HepG2 (cell line): Measurements from ENCODE around the gene PYGL. TPM values are rescaled to one million over a fixed set of nuclear protein-coding genes. Genes with fewer than 3 reads are reported as not detected.

ENCODE experiments used
- ATAC-seq: fragments of 200-7000 bp; cut with Tn5 transposase; 3 replicates; pipeline ENCODE4 v1.9.1; 2020; ENCODE audit warnings: mild to moderate bottlenecking, moderate library complexity
- BruUV-seq: library from RNA; stranded (reverse); fragments of 400-500 nt; replicated peaks from 2 replicates; lab custom pipeline; 2021; lab: Mats Ljungman, UMichigan
- CTCF ChIA-PET: fragments of 300-600 bp; formaldehyde crosslinking; extraction: SDS; loops from one replicate; lab custom pipeline; 2021; ENCODE audit warnings: low total read pairs, inconsistent platforms, low intra/inter-chr PET ratio; lab: Yijun Ruan, JAX
- POLR2A ChIA-PET: fragments of 350-600 bp; sonication (Branson Sonifier 250); formaldehyde crosslinking; loops from one replicate; lab custom pipeline; 2020; ENCODE audit warnings: antibody characterized with exemption, inconsistent platforms; lab: Yijun Ruan, JAX
- DNase-seq: peaks from one replicate; pipeline ENCODE4 v3.0.0-alpha.2; 2015; ENCODE audit warnings: low spot score
- FAIRE-seq: peaks from 3 replicates; lab custom pipeline; 2011; peaks lifted over from hg19 to GRCh38; lab: Jason Lieb, UNC
- H2AFZ ChIP-seq: one replicate; pipeline ENCODE4 v1.6.1; 2011; ENCODE audit warnings: low read length, inconsistent platforms
- H3K27ac ChIP-seq: fragments of 300-600 bp; 3 replicates; pipeline ENCODE4 v1.8.0; 2011; ENCODE audit warnings: mixed run types, mild to moderate bottlenecking, mixed read lengths, low read length, inconsistent platforms; ENCODE audit not compliant: insufficient read depth; ENCODE audit errors: extremely low read length
- H3K27me3 ChIP-seq, 2 experiments: fragments of 200-600 bp in 1 of 2; 2 replicates in 1 of 2; 3 replicates in 1 of 2; pipeline versions ENCODE4 v1.6.0 to v1.8.0; 2011; ENCODE audit warnings: low read length in 2 of 2, mild to moderate bottlenecking in 2 of 2, moderate library complexity in 2 of 2, inconsistent platforms in 1 of 2; ENCODE audit not compliant: insufficient read depth in 2 of 2, control insufficient read depth in 1 of 2
- H3K36me3 ChIP-seq, 2 experiments: fragments of 200-600 bp in 1 of 2; replicated peaks in 1 of 2; 2 replicates in 1 of 2; 3 replicates in 1 of 2; pipeline versions ENCODE4 v1.5.1 to v1.8.0; 2011; ENCODE audit warnings: low read length in 2 of 2, inconsistent platforms in 1 of 2; ENCODE audit not compliant: insufficient read depth in 2 of 2, control insufficient read depth in 1 of 2
- H3K4me1 ChIP-seq: 2 replicates; pipeline ENCODE4 v1.5.1; 2012; ENCODE audit warnings: low read length, inconsistent platforms; ENCODE audit not compliant: insufficient read depth
- H3K4me2 ChIP-seq: 2 replicates; pipeline ENCODE4 v1.6.0; 2011; ENCODE audit warnings: low read depth, low read length, inconsistent platforms
- H3K4me3 ChIP-seq, 3 experiments: fragments of 200-600 bp in 1 of 3; sonication (generic), shearing (Covaris generic) in 1 of 3; replicated peaks in 1 of 3; 2 replicates each; pipeline ENCODE4 v1.5.1; 2011 to 2016; ENCODE audit warnings: low read length in 3 of 3, inconsistent platforms in 2 of 3, low read depth in 2 of 3, mild to moderate bottlenecking in 2 of 3, control low read depth in 1 of 3, mixed read lengths in 1 of 3; ENCODE audit not compliant: insufficient read depth in 1 of 3
- H3K79me2 ChIP-seq: one replicate; pipeline ENCODE4 v1.6.1; 2011; ENCODE audit warnings: low read length, inconsistent platforms; ENCODE audit not compliant: insufficient read depth
- H3K9ac ChIP-seq: 2 replicates; pipeline ENCODE4 v1.6.0; 2011; ENCODE audit warnings: mild to moderate bottlenecking, low read depth, low read length, inconsistent platforms; ENCODE audit not compliant: insufficient read depth
- H3K9me3 ChIP-seq: 2 replicates; pipeline ENCODE4 v1.5.1; 2012; ENCODE audit warnings: mild to moderate bottlenecking, low read length
- H4K20me1 ChIP-seq: 2 replicates; pipeline ENCODE4 v1.6.0; 2011; ENCODE audit warnings: inconsistent platforms, mild to moderate bottlenecking, low read length, moderate library complexity; ENCODE audit not compliant: insufficient read depth
- ASH2L ChIP-seq: fragments of 300-600, 200-600 bp; sonication (generic); IDR thresholded peaks from 2 replicates; pipeline ENCODE4 v1.7.0; 2017; ENCODE audit warnings: low read depth, mild to moderate bottlenecking, moderate library complexity, mixed read lengths, low read length; ENCODE audit not compliant: insufficient read length
- DNMT1 ChIP-seq: sonication (generic); formaldehyde crosslinking; IDR thresholded peaks from 2 replicates; pipeline ENCODE4 v1.5.1; 2020; ENCODE audit warnings: mild to moderate bottlenecking, missing genetic modification reagents
- ESRRA ChIP-seq: sonication (generic); formaldehyde crosslinking; IDR thresholded peaks from 2 replicates; pipeline ENCODE4 v1.5.1; 2020; ENCODE audit warnings: mild to moderate bottlenecking, low read depth, missing genetic modification reagents
- FOSL1 ChIP-seq: sonication (generic); formaldehyde crosslinking; IDR thresholded peaks from 2 replicates; pipeline ENCODE4 v1.9.0; 2021; ENCODE audit warnings: missing genetic modification reagents, borderline replicate concordance
- JARID2 ChIP-seq: sonication (generic); formaldehyde crosslinking; IDR thresholded peaks from 2 replicates; pipeline ENCODE4 v1.8.1; 2023; ENCODE audit warnings: missing genetic modification reagents, inconsistent platforms; ENCODE audit not compliant: insufficient replicate concordance
- KDM4B ChIP-seq: sonication (generic); formaldehyde crosslinking; IDR thresholded peaks from 2 replicates; pipeline ENCODE4 v1.4.0; 2020; ENCODE audit warnings: missing genetic modification reagents
- MAFF ChIP-seq: IDR thresholded peaks from 2 replicates; pipeline ENCODE4 v1.6.1; 2011; ENCODE audit warnings: low read depth, low read length, improper control_type of control experiment
- MAFK ChIP-seq, 2 experiments: IDR thresholded peaks in 1 of 2; conservative IDR thresholded peaks in 1 of 2; 2 replicates each; pipeline ENCODE4 v1.6.1; 2011; ENCODE audit warnings: improper control_type of control experiment in 2 of 2, low read length in 2 of 2
- NFRKB ChIP-seq: fragments of 450-650 bp; IDR thresholded peaks from 2 replicates; pipeline ENCODE4 v1.6.1; 2017
- NFYC ChIP-seq: IDR thresholded peaks from 2 replicates; pipeline ENCODE4 v1.6.1; 2016; ENCODE audit warnings: missing genetic modification reagents, missing compliant biosample characterization
- POLR2G ChIP-seq: fragments of 200-400 bp; formaldehyde crosslinking; IDR thresholded peaks from 2 replicates; pipeline ENCODE4 v1.6.1; 2018; ENCODE audit warnings: mild to moderate bottlenecking, low read depth, low read length, moderate library complexity
- RXRB ChIP-seq: IDR thresholded peaks from 2 replicates; pipeline ENCODE4 v1.6.1; 2016; ENCODE audit warnings: borderline replicate concordance, missing genetic modification reagents, missing compliant biosample characterization
- SMYD3 ChIP-seq: sonication (generic); formaldehyde crosslinking; IDR thresholded peaks from 2 replicates; pipeline ENCODE4 v1.8.1; 2023; ENCODE audit warnings: mild to moderate bottlenecking, missing genetic modification reagents
- ZNF343 ChIP-seq: sonication (generic); formaldehyde crosslinking; IDR thresholded peaks from 2 replicates; pipeline ENCODE4 v1.4.0; 2020; ENCODE audit warnings: mild to moderate bottlenecking, missing genetic modification reagents
- ZNF605 ChIP-seq: sonication (generic); formaldehyde crosslinking; IDR thresholded peaks from 2 replicates; pipeline ENCODE4 v1.8.0; 2022; ENCODE audit warnings: mild to moderate bottlenecking, missing genetic modification reagents
- ZNF792 ChIP-seq: IDR thresholded peaks from 2 replicates; pipeline ENCODE4 v1.6.1; 2016
- ZSCAN22 ChIP-seq: sonication (generic); formaldehyde crosslinking; IDR thresholded peaks from 2 replicates; pipeline ENCODE4 v1.4.0; 2020; ENCODE audit warnings: mild to moderate bottlenecking, missing genetic modification reagents
- WGBS: methylation state at CpG from one replicate; pipeline ENCODE4 v1.1.6; 2017; ENCODE audit warnings: low lambda C conversion rate; 5-methylcytosine and 5-hydroxymethylcytosine counted together
- in situ Hi-C: cut with HindIII; loops from 2 replicates; pipeline ENCODE4 v1.10.0; 2017; ENCODE audit warnings: low pct_unique_long_range_greater_than_20kb; ENCODE audit not compliant: extremely low pct_ligation_motif_present
- intact Hi-C: fragments of 100-400 bp; cut with micrococcal nuclease; formaldehyde crosslinking; loops from one replicate; pipeline ENCODE4 v1.10.0; 2022; ENCODE audit not compliant: unreplicated experiment
- polyA plus RNA-seq, 8 experiments: library from polyadenylated mRNA; depleted of rRNA in 3 of 8; stranded (reverse) in 7 of 8; unstranded in 1 of 8; fragments of >200 nt; fragmentation: Illumina TruSeq in 4 of 8; extraction: Trizol in 4 of 8; gene quantifications; 2 replicates each; pipeline versions ENCODE4 v1.2.1 to v1.2.3, GENCODE V29; 2011 to 2016; ENCODE audit warnings: low read depth in 4 of 8, missing spikeins in 1 of 8, mixed read lengths in 1 of 8; ENCODE audit not compliant: insufficient read depth in 1 of 8
- total RNA-seq, 5 experiments: library from RNA; depleted of rRNA; stranded (reverse); fragments of >200 nt; fragmentation: Illumina TruSeq; extraction: Trizol; gene quantifications; 2 replicates each; pipeline ENCODE4 v1.2.3, GENCODE V29; 2016; ENCODE audit warnings: low read depth in 1 of 5
- TF ChIP-seq, protein P1 (sequence below): IDR thresholded peaks from 2 replicates; pipeline ENCODE4 v1.6.1; 2016; ENCODE audit warnings: low read depth, borderline replicate concordance
- TF ChIP-seq, protein P2 (sequence below): sonication (generic); formaldehyde crosslinking; IDR thresholded peaks from 2 replicates; pipeline ENCODE4 v1.4.0; 2020; ENCODE audit warnings: missing genetic modification reagents

PYGL gene
- total and polyA plus RNA-seq, 2 of the 13 experiments (the other 11 are each of a cell fraction or from before 2014, with no cell fraction given) = 98.4 to 110 TPM

DNA sequence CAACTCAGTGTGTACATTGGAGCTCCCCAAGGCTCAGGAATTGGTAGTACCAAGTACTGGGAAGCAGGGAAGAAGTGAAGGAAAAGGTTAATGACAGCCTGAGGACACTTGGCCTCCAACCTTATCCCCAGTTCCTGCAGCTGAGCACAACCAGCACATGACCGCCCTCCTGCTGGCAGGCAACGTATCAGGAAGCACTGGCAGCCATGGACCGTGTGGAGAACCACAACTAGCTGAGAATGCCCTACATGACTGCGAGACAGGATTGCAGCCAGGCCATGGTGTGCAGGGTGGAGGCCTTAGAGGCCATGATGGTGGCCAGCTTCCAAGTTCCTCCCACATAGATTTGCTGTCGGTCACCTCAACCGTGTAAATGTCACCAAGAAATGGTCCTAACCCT lies 26.8 kb downstream of the PYGL start:
- ATAC-seq = no peak
- H3K27me3 ChIP-seq = no peaks in the 10 kb centered on the region
- TF ChIP-seq, protein P1, sequence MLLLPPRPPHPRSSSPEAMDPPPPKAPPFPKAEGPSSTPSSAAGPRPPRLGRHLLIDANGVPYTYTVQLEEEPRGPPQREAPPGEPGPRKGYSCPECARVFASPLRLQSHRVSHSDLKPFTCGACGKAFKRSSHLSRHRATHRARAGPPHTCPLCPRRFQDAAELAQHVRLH (CRISPR knock-in tag) = no peak
- no peak for TF ChIP-seq KDM4B (CRISPR knock-in tag)
- TF ChIP-seq NFYC = no peak
- no peak for TF ChIP-seq RXRB (CRISPR knock-in tag)
- TF ChIP-seq ZNF605 (CRISPR knock-in tag) = no peak
- no peak for TF ChIP-seq NFRKB
- no peaks in the 10 kb centered on the region for H4K20me1 ChIP-seq
- BruUV-seq = no TSS peak
- ChIA-PET POLR2A (no interaction called here), CTCF (no interaction called here)
- in situ Hi-C loops = no loop called here
- WGBS = 98% methylated on average over 4 of the region's 6 CpGs
- no peak overlapping the region for H3K4me2 ChIP-seq
- intact Hi-C loops = no loop called here
- FAIRE-seq = no peak
- H3K79me2 ChIP-seq = no peaks in the 10 kb centered on the region
- H3K9ac ChIP-seq = no peak overlapping the region
- H3K36me3 ChIP-seq = peaks cover 31 to 68% of the 10 kb centered on the region in 2 experiments
- H3K4me1 ChIP-seq = peaks cover 30% of the 10 kb centered on the region
- no peak overlapping the region for H3K4me3 ChIP-seq
- no peak for DNase-seq
- no peak overlapping the region for H2AFZ ChIP-seq
- no peak overlapping the region for H3K27ac ChIP-seq
- H3K9me3 ChIP-seq = no peaks in the 10 kb centered on the region

DNA sequence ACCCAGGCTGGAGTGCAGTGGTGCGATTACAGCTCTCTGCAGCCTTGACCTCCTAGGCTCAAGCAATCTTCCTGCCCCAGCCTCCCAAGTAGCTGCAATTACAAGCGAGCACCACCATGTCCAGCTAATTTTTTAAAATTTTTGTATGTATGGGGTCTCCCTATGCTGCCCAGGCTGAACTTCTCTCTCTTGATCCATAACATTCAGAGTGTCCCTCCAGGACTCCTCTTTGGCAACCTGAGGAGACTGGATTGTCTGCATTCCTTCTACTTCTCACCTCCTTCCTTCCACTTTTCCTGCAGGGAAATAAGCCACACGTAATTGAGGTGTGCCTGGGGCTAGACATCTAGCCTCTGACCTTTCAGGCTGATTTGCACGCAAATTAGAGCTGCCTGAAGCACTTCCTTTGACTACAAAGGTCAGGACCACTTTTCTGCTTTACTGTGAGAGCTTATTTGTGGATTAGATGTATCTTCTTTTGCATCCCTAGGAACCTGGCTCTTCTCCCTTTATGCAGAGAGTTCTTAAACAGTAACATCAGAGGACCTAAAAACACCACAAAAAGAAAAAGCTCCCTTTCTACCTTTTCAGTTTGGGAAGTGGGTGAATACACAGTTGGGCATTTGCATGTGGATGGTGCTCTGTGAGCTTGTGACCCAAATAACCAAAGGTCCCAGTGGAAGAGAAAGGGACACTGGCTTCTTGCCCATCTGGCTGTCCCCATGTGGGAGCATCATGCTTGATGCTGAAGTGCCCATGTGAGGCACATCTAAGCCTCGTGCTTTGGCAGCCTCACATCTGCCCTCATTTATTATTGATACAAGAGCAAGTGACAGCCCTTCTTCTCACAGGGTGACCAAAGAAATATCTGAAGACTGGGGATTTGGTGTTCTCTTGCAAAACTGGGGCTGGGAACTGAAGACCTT lies 33.5 kb downstream of the PYGL start:
- CTCF ChIA-PET = no interaction called here
- no peaks in the 10 kb centered on the region for H4K20me1 ChIP-seq
- DNase-seq (no peak), FAIRE-seq (no peak), ATAC-seq (no peak)
- H3K9ac ChIP-seq = no peak overlapping the region
- H3K4me1 ChIP-seq = 0 out of 2 replicates have a peak, but pooled peaks cover 7% of the 10 kb centered on the region
- H3K27ac ChIP-seq = no peak overlapping the region
- intact Hi-C loops (no loop called here), in situ Hi-C loops (no loop called here)
- peaks cover 39 to 86% of the 10 kb centered on the region in 2 experiments for H3K36me3 ChIP-seq
- POLR2A ChIA-PET = no interaction called here
- H3K4me3 ChIP-seq = no peak overlapping the region
- no peaks in the 10 kb centered on the region for H3K9me3 ChIP-seq
- WGBS = 94% methylated on average over 5 of the region's 5 CpGs
- no peaks in the 10 kb centered on the region for H3K79me2 ChIP-seq
- H2AFZ ChIP-seq = no peak overlapping the region
- H3K4me2 ChIP-seq = no peak overlapping the region
- BruUV-seq = no TSS peak
- H3K27me3 ChIP-seq = no peaks in the 10 kb centered on the region
- TF ChIP-seq ZNF792 (CRISPR knock-in tag) (no peak), FOSL1 (no peak), SMYD3 (no peak), MAFK (conservative IDR thresholded peaks at IDR 0.05 in 1 of 2, IDR thresholded peaks at IDR 0.05 in 1 of 2; ENCODE audit: low read length in 2 of 2) (no peak), ASH2L (no peak), MAFF (no peak), ESRRA (CRISPR knock-in tag) (no peak), JARID2 (no peak), POLR2G (no peak), ZNF343 (CRISPR knock-in tag) (no peak), ZSCAN22 (no peak), DNMT1 (CRISPR knock-in tag) (no peak)
- TF ChIP-seq, protein P2, sequence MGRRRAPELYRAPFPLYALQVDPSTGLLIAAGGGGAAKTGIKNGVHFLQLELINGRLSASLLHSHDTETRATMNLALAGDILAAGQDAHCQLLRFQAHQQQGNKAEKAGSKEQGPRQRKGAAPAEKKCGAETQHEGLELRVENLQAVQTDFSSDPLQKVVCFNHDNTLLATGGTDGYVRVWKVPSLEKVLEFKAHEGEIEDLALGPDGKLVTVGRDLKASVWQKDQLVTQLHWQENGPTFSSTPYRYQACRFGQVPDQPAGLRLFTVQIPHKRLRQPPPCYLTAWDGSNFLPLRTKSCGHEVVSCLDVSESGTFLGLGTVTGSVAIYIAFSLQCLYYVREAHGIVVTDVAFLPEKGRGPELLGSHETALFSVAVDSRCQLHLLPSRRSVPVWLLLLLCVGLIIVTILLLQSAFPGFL (CRISPR knock-in tag) = no peak
